Renal pelvis (tissue), 4 donors: Measurements from ENCODE around the gene MYO1D. TPM values are rescaled to one million over a fixed set of nuclear protein-coding genes. Genes with fewer than 3 reads are reported as not detected.
A peak's percentile ranks its signal among the peaks of the same experiment; 100 is the strongest.
"Not testable (repeated sequence)": the region's sequence is repeated elsewhere in the genome, so short reads cannot be mapped to it uniquely, and the experiment has no call there.

Experiments
- DNase-seq: peaks from one replicate; pipeline ENCODE4 v3.0.0-alpha.2; 2013
- polyA plus RNA-seq, 3 donors: library from polyadenylated mRNA; unstranded; fragments of 120-200 nt; gene quantifications; one replicate each; pipeline ENCODE4 v1.2.1, GENCODE V29; 2013; ENCODE audit not compliant: insufficient read length in 3 of 3

Gene MYO1D
- polyA plus RNA-seq, 3 donors = 26.1 to 30.1 (median 27.8) TPM

- DNase-seq = no peak
These were observed 339.9 kb downstream of the MYO1D start for GRCh38 chr17:32536736-32537643.

GRCh38 chr17:32533296-32533695 lies 343.6 kb downstream of the MYO1D start:
- DNase-seq = no peak

GRCh38 chr17:32529604-32530003 lies 347.3 kb downstream of the MYO1D start:
- no peak for DNase-seq

GRCh38 chr17:32528825-32529224 lies 348.1 kb downstream of the MYO1D start:
- no peak for DNase-seq

GRCh38 chr17:32527146-32527545 lies 349.8 kb downstream of the MYO1D start:
- DNase-seq = no peak

- DNase-seq = no peak
These were observed 351.8 kb downstream of the MYO1D start for GRCh38 chr17:32525122-32525521.

- DNase-seq = not testable (repeated sequence)
These were observed 352.4 kb downstream of the MYO1D start for GRCh38 chr17:32524553-32524880.

- DNase-seq = no peak
These were observed 352.9 kb downstream of the MYO1D start for GRCh38 chr17:32523827-32524552.

GRCh38 chr17:32523017-32523680 lies 353.8 kb downstream of the MYO1D start:
- no peak for DNase-seq

- DNase-seq = no peak
These were observed 356.1 kb downstream of the MYO1D start for GRCh38 chr17:32520737-32521404.

GRCh38 chr17:32520104-32520701 lies 356.7 kb downstream of the MYO1D start:
- peak; percentile 58 for DNase-seq

GRCh38 chr17:32519228-32520103 lies 357.5 kb downstream of the MYO1D start:
- peak; percentile 81 for DNase-seq

GRCh38 chr17:32518646-32519227 lies 358.2 kb downstream of the MYO1D start:
- no peak for DNase-seq

- DNase-seq = no peak
These were observed 358.9 kb downstream of the MYO1D start for GRCh38 chr17:32517982-32518381.

- DNase-seq = no peak
These were observed 359.8 kb downstream of the MYO1D start for GRCh38 chr17:32516940-32517701.

- DNase-seq = no peak
These were observed 360.5 kb downstream of the MYO1D start for GRCh38 chr17:32516450-32516849.

GRCh38 chr17:32515677-32516383 lies 361.1 kb downstream of the MYO1D start:
- no peak for DNase-seq

- no peak for DNase-seq
These were observed 362.3 kb downstream of the MYO1D start for GRCh38 chr17:32514606-32515005.

- DNase-seq = no peak
These were observed 363.3 kb downstream of the MYO1D start for GRCh38 chr17:32513579-32513978.
